CD1c-positive myeloid dendritic cell (primary cell): ENCODE measurements around the gene DDX49.
A peak's percentile ranks its signal among the peaks of the same experiment; 100 is the strongest.
"Not testable (repeated sequence)": the region's sequence is repeated elsewhere in the genome, so short reads cannot be mapped to it uniquely, and the experiment has no call there.

Experiments
- DNase-seq: peaks from one replicate; pipeline ENCODE4 v3.0.0-alpha.2; 2016; ENCODE audit errors: extremely low spot score

Gene DDX49

DNA sequence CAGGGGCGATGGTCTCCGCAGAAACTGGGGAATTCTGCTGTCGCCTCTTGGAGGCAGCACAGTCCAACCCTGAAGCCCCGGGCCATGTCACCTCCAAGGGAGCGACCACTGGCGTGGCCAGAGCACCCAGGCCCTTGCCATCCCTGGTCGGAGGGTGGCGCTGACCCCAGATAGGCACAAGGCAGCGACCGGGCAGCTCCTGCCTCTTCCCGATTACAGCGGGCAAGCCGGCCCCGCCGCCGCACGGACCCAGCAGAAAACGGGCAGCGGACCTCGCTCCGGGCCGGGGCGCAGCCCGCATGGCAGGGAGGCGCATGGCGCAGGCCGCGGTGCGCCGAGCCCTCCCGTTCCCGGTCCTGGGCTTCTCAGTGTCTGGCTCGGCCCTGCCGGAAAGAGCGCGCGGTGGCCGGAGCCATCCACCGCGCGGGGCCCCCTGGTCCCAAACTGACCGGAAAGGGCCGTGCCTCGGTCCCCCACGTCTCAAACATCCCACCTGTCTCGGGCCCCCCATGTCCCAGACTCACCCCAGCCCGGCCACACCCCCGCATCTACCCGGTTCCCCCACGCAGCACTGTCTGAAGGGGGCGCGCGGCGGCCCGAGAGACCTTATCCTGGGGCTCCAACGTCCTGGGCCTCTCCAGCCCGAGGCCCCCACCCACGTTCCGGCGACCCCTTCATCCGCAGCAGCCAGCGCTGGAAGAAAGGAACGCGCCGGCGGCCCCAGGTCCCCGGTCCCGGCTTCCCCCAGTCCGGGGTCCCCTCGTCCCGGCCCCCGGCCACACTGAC, 24.3 kb upstream of the DDX49 start:
- DNase-seq, result peak; percentile 23

- peak; percentile 6 for DNase-seq
These were observed 23.6 kb upstream of the DDX49 start, which contains the start of gene CERS1 for GRCh38 chr19:18895824-18896341. TSS of gene CERS1 (minus strand) at chr19:18896158. CDS start at chr19:18896072, 86 bp downstream.

DNA sequence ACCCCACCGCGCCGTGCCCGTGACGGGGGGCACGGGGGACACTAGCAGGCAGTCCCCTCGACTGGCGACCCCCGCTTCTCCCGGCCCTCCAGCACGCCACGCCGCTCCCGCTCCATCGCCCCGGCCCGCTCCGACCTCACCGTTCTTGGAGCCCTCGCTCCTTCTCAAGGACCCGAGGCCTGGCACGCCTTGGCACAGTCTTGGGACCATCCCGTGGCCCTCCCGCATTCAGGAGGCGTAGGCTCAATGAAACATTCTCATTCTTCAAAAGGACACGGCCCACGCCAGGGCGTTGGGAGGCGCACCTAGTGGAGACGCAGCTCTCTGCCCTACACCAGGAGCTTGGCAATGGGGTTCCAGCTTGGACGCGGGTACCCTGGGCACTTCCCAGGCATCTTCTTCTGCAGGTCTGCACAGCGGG, 23.1 kb upstream of the DDX49 start:
- DNase-seq, result no peak

GRCh38 chr19:18897094-18898029, 22.2 kb upstream of the DDX49 start:
- no peak for DNase-seq

DNA sequence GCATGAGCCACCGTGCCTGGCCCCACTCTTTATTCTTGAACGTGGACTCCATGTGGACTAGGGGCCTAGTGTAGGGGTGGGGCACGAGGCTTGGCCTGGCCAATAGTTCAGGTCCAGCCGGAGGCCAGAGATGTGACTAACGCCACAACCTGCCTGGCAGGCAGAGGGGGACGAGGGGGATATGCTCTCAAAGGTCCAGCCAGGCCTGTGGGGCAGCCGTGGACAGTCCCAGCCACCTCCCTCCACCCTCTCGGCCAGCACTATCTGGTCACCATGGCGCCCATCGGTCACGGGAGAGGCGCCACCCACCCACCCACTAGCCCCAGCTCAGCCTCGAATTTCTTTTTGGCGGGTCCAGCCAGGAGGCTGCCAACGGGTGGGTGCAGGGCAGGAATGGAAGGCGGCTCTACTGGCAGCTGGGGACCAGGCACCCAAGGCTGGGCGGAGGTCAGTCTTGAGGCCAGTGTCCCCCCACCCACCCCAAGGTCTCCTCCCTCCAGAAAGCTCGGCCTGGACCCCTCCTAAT, 21.4 kb upstream of the DDX49 start:
- peak; percentile 12 for DNase-seq

DNA sequence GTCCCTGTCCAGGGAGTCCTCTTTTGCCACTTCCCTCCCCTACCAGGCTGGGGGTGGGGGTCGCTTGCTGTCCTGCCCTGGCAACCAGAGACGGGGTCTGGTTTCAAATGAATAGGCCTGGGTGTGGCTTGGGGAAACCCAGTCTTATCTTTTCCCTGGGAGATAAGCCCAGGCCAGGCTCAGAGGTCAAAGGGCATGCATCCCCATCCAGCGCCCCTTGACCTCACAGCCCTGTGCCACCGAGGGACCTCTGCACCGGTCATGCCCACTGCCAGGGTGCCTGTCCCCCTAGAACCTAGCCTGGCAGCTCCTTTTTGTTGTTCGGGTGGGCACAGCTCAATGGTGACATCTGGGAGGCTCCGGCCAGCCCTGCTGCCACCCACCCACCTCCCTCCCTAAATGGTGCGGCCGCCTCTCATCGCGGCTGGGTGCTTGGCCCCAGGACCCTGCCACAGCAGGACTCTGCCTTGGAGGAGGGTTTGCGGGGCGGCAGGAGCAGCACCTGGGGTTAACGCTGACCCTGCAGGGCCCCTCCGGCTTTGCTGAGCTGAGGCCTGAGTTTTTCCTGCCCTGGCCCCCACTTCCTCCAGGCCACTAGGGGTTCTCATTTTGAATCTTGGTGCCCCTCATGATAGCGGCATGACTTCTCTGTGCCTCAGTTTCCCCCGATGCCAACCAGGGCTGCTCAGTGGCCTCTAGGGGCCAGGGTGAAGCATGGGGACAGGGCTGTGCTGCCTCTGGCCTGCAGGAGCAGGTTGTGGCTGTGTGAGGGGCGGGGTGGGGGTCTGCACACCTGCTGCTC, 20.7 kb upstream of the DDX49 start:
- DNase-seq, result no peak

- DNase-seq, result no peak
These were observed 19.6 kb upstream of the DDX49 start for GRCh38 chr19:18899624-18900560.

GRCh38 chr19:18900700-18901481, 18.6 kb upstream of the DDX49 start:
- DNase-seq, result no peak

GRCh38 chr19:18901491-18901890, 18.0 kb upstream of the DDX49 start:
- no peak for DNase-seq

DNA sequence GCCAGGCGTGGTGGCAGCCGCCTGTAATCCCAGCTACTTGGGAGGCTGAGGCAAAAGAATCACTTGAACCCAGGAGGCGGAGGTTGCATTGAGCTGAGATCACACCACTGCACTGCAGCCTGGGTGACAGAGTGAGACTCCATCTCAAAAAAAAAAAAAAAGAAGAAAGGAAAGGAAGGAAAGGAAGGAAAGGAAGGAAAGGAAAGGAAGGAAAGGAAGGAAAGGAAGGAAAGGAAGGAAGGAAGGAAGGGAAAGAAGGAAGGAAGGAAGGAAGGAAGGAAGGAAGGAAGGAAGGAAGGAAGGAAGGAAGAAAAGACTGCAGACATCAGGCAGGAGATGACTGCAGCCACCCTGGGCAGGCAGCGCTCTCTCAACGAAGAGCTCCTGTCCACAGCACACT, 17.0 kb upstream of the DDX49 start:
- DNase-seq, result not testable (repeated sequence)

GRCh38 chr19:18903156-18904037, 16.1 kb upstream of the DDX49 start:
- no peak for DNase-seq

DNA sequence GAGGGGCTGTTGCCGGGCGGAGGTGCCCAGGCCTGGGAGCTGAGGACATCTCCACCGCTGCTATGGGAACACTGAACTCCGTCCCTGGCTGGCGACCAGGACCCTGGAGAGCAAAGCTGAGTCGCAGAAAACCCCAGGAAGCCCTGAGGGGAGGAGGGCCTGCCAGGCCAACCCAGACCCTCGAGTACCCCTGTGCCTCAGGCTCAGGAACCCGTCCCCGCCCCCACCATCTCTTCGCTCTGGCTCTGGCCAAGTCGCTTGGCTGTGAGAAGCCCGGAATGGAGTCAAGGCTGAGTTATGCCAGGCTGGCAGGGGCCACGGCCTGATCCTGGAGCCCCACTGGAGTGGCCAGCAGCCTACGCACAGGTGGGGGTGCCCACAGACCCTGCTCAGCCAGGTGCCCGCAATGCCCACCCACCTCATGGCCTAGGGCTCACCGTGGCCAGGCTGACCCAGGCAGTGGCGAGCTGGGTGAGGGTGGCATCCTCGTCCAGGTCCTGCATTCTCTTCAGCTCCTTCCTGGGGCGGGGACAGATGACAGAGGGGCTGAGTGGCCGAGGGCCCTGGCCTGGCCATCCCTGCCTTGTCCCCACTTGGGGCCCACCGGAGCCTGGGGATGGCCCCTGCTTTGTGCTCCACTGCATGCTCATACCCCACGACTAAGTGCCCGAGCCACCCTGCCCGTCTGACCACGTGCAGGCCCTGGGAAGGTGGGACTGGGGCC, 15.0 kb upstream of the DDX49 start:
- DNase-seq, result no peak

- DNase-seq, result no peak
These were observed 14.5 kb upstream of the DDX49 start for GRCh38 chr19:18905058-18905456.

- no peak for DNase-seq
These were observed 13.8 kb upstream of the DDX49 start for GRCh38 chr19:18905513-18906236.

DNA sequence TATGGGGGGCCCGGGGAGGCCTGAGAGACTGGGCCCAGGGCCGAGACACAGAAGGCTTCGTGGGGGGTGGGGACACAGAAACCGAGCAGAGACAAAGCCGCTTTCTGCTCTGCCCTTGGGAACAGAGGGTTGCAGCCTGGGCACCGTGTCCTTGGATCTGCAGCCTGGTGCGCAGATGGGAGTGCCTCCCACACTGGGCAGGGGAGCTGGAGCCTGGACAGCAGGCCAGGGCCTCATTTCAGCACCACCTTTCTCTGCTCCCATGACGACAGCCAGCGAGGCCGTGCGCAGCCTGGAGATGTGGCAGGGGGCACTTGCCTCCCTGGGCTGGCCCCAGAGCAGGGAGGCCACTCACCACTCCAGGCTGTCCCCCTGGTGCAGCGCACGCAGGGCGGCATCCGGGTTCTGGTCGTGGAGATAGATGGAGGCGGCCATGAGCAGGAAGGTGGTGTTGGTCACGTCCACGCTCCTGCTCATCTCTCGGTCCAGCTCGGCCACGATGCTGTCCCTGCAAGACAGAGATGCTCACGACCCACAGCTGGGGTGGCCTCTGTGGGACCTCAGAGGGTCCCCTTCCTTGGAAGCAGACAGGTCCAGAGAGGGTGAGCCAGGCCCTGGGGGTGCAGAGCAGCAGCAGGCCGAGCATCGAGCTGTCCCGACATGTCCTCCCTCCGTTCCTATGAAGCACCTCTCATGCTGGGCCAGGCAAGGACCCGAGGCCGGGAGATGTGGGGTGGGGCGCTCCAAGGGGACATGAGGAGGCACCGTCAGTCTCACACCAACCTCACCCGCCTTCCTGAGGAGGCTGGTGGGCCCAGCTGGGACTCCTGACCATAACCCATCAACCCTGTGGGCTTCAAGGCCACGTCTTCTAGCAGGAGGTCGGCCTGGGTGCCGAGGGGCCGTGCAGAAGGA, 12.7 kb upstream of the DDX49 start:
- DNase-seq, result no peak
